ENCODE data around the gene ADCY9.

- TF ChIP-seq CTCF (IDR thresholded peaks at IDR 0.05) = no peak
- TF ChIP-seq POLR2A (IDR thresholded peaks at IDR 0.05) = no peak
These were observed 23.7 kb upstream of the ADCY9 start for GRCh38 chr16:4139968-4140367.

All from lower leg skin (tissue), 3 donors.